ENCODE data around the gene BMP8B.
A peak's percentile ranks its signal among the peaks of the same experiment; 100 is the strongest.

The BMP8B gene

GRCh38 chr1:39761016-39761415, 27.6 kb downstream of the BMP8B start:
- DNase-seq (ENCODE audit: insufficient read length, low spot score) (no peak), FAIRE-seq (no peak)

GRCh38 chr1:39760074-39761008, 28.3 kb downstream of the BMP8B start:
- FAIRE-seq (no peak), DNase-seq (ENCODE audit: insufficient read length, low spot score) (no peak)

GRCh38 chr1:39759436-39759726, 29.3 kb downstream of the BMP8B start:
- no peak for FAIRE-seq
- no peak for DNase-seq (ENCODE audit: insufficient read length, low spot score)

GRCh38 chr1:39758556-39759435, 29.9 kb downstream of the BMP8B start:
- FAIRE-seq (no peak), DNase-seq (ENCODE audit: insufficient read length, low spot score) (no peak)

GRCh38 chr1:39757501-39757900, 31.2 kb downstream of the BMP8B start:
- FAIRE-seq, result no peak

GRCh38 chr1:39755965-39756659, 32.6 kb downstream of the BMP8B start:
- FAIRE-seq, result no peak
- DNase-seq (ENCODE audit: insufficient read length, low spot score), result no peak

More at GRCh38 chr1:39757501-39757900, 31.2 kb downstream of the BMP8B start:
- no peak for DNase-seq (ENCODE audit: insufficient read length, low spot score)

GRCh38 chr1:39754906-39755504, 33.7 kb downstream of the BMP8B start:
- no peak for DNase-seq (ENCODE audit: insufficient read length, low spot score)

GRCh38 chr1:39754026-39754570, 34.6 kb downstream of the BMP8B start:
- no peak for FAIRE-seq

More at GRCh38 chr1:39754906-39755504, 33.7 kb downstream of the BMP8B start:
- FAIRE-seq, result no peak

GRCh38 chr1:39753132-39754025, 35.3 kb downstream of the BMP8B start:
- DNase-seq (ENCODE audit: insufficient read length, low spot score) (no peak), FAIRE-seq (no peak)

More at GRCh38 chr1:39754026-39754570, 34.6 kb downstream of the BMP8B start:
- DNase-seq (ENCODE audit: insufficient read length, low spot score), result no peak

- FAIRE-seq (no peak), DNase-seq (ENCODE audit: insufficient read length, low spot score) (no peak)
Measured at GRCh38 chr1:39752703-39753102, 36.0 kb downstream of the BMP8B start.

- FAIRE-seq (no peak), DNase-seq (ENCODE audit: insufficient read length, low spot score) (no peak)
Measured at GRCh38 chr1:39751595-39751994, 37.1 kb downstream of the BMP8B start.

GRCh38 chr1:39745016-39745670, 43.5 kb downstream of the BMP8B start:
- no peak for DNase-seq (ENCODE audit: insufficient read length, low spot score)
- no peak for FAIRE-seq

GRCh38 chr1:39738622-39739366, 49.9 kb downstream of the BMP8B start, which contains the start of gene PPIE:
TSS of gene PPIE (plus strand) at chr1:39738882. CDS start at chr1:39738901, 19 bp downstream.
- peak; percentile 98 for FAIRE-seq
- peak; percentile 85 for DNase-seq (ENCODE audit: insufficient read length, low spot score)

GRCh38 chr1:39737546-39738169, 51.0 kb downstream of the BMP8B start:
- no peak for DNase-seq (ENCODE audit: insufficient read length, low spot score)
- FAIRE-seq, result no peak

GRCh38 chr1:39735731-39736130, 52.9 kb downstream of the BMP8B start:
- no peak for FAIRE-seq

GRCh38 chr1:39733161-39733560, 55.5 kb downstream of the BMP8B start:
- DNase-seq (ENCODE audit: insufficient read length, low spot score) (no peak), FAIRE-seq (no peak)

More at GRCh38 chr1:39735731-39736130, 52.9 kb downstream of the BMP8B start:
- DNase-seq (ENCODE audit: insufficient read length, low spot score), result no peak

- DNase-seq (ENCODE audit: insufficient read length, low spot score) (no peak), FAIRE-seq (no peak)
Measured at GRCh38 chr1:39732730-39733129, 55.9 kb downstream of the BMP8B start.
